Effector CD4-positive, alpha-beta T cell (primary cell): Measurements from ENCODE around the gene HLA-DRA.
"Not testable (repeated sequence)": the region's sequence is repeated elsewhere in the genome, so short reads cannot be mapped to it uniquely, and the experiment has no call there.

Experiments
- DNase-seq: peaks from one replicate; pipeline ENCODE4 v3.0.0-alpha.2; 2020

The HLA-DRA gene

DNA sequence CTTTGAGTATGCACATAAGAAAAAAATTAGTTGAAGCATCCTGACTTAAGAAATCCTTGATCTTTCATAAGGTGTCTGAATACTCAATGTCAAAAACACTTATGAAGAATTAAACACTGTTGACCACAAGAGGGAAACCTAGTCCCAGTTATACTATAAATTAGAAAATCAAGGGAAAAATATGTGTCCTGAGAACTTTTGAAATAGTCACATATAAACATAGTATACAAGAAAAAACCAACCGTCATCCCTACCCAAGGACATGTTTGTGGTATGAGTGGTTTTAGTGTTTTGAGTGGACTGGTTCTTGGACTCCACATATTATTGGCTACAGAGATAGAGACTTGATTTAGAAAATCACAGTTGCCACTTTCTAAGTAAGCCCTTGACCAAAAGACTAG, 7.6 kb upstream of the HLA-DRA start:
- DNase-seq = no peak

DNA sequence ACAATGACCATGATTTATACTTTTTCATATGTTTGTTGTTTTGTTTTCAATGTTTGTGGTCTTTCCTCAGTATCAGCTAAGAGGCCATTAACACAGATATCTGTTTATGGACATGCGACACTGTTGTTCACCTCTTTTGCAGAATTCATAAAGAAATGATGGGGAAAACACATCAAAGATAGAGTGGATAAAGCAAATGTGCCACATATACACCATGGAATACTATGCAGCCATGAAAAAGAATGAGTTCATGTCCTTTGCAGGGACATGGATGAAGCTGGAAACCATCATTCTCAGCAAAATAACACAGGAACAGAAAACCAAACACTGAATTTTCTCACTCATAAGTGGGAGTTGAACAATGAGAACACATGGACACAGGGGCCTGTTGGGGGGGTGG, 5.7 kb upstream of the HLA-DRA start:
- not testable (repeated sequence) for DNase-seq

DNA sequence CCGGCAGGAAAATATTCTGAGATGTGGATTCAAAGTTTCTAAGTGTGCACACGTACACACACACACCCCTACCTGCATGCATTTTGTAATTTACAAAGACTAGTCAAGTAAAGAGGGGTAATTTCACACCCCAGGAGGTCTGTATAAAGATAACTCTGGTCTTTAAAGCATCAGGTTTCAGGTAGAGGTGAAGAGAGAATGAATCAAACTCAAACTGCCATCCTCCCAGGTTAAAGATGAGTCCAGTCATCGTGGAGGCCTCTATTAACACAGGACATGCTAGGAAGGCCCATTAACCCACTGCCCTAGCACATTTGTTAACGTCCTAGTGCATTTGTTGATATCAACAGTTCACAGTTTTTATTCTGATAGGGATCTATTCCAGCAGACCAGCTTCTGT, 3.5 kb upstream of the HLA-DRA start:
- no peak for DNase-seq

DNA sequence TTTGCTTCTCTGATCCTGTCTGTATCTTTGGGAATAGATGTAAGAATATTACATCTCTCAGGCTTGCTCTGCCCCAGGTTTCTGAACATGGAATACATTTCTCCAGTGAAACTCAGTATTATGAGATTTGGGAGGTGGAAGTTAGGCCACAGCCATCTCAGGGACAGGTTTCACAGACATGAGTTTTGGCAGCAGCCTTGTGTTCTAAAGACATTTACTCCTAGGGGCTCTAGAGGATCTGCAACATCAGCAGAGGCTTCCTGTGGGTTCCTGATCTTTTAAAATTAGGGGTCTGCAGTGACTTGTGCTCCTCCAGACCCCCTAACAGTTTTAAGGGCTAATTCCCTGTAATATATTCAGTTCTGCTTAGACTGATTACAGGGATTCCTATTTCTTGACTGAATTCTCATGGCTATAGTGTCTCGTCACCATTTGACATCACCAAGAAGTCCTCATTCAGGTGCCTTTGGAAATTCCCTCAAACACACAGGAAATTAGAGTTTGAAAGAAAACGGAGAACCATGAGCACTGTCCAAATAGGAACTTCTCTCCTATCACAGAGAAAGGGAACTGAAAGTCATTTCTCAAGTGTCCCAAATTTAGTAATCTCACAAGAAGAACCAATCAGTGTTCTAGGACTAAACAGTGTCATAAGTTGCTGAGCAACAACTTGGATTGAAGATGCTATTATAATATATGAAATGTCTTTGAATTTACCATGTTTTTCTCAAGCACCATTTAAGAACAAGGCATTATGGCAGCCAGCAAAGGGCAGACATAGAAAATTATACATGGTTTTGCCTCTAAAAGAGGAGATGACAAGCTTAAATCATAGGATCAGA, 2.5 kb upstream of the HLA-DRA start:
- no peak for DNase-seq

DNA sequence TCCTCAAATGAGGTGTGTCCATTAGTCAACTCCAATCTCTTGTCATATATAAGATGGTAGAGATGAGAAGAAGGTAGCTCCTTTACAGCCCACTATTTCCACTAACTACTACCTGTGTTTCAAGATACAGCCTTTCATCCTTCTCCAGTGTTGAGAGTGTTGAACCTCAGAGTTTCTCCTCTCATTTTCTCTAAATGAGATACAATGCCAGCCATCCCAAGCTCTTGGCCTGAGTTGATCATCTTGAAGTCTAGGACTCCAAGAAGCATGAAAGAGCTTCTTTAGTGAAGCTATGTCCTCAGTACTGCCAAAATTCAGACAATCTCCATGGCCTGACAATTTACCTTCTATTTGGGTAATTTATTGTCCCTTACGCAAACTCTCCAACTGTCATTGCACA, 548 bp upstream of the HLA-DRA start:
- no peak for DNase-seq

DNA sequence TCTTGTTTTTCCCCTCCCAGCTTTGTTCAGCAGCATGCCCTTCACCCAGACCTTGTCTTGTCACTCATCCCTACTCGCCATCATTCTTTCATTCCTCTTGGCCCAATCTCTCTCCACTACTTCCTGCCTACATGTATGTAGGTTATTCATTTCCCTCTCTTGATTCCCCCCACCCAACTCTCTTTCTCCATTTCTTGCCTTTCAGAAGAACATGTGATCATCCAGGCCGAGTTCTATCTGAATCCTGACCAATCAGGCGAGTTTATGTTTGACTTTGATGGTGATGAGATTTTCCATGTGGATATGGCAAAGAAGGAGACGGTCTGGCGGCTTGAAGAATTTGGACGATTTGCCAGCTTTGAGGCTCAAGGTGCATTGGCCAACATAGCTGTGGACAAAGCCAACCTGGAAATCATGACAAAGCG, 2.6 kb downstream of the HLA-DRA start:
- DNase-seq = no peak

DNA sequence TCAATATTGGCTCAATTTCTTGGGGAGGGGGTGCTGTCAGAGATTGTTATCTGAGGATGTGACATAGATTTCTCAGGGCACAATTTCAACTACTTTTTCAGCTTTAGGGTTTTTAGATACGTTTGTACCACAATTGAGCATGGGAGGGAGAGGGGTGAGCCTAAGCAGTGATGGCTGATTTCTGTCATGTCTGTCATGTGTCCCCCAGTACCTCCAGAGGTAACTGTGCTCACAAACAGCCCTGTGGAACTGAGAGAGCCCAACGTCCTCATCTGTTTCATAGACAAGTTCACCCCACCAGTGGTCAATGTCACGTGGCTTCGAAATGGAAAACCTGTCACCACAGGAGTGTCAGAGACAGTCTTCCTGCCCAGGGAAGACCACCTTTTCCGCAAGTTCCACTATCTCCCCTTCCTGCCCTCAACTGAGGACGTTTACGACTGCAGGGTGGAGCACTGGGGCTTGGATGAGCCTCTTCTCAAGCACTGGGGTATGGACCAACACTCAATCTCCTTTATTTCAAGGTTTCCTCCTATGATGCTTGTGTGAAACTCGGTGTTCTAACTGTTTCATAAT, 3.4 kb downstream of the HLA-DRA start:
- DNase-seq = no peak

DNA sequence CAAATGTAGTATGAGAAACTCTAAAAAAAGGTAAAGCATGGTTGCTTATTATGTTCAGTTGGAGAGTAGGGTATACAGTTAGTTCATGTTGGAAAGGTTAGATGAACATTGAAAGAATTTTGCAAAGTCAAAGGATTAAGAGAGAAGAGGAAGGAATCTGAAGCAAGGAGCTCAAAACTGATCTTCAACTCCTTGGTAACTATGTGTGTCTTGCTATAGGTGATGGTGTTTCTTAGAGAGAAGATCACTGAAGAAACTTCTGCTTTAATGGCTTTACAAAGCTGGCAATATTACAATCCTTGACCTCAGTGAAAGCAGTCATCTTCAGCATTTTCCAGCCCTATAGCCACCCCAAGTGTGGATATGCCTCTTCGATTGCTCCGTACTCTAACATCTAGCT, 4.7 kb downstream of the HLA-DRA start:
- no peak for DNase-seq

DNA sequence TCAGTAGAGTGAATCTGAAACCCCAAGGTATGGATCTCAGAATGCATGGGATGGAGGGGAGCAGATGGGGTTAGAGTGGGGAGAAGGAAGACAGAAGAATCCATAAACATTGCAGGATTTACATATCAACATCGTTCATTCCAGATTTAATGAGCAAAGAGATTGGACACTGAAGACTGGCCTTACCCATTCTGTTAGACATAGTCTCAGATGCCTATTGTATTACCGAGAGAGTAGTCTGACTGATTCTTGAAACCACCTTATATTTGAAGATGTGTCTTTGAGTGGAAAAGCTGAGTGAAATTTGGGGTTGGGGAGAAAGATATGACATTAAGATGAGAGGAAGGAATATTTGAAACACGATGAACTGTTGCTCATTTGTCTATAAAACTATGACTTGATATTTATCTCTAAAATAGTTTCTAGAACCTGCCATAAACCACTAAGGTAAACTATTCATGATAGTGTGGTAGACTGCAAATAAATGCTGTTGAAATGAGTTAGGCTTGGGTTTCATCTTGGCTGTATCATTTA, 5.7 kb downstream of the HLA-DRA start:
- no peak for DNase-seq

DNA sequence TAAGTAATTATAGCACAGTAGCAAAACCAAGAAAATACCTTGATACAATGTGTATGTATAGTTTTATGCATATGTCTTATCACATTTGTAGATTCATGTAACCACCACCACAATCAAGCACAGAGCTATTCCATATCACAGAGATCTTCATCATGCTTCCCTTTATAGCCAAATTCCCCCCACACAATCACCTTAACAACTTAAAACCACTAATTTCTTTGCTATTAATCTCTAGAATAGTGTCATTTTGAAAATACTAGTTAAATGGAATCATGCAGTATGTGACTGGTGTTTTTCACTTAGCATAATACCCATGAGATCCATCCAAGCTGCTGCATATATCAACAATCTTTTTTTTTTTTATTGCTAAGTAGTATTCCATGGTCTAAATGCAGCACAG, 8.2 kb downstream of the HLA-DRA start:
- no peak for DNase-seq

DNA sequence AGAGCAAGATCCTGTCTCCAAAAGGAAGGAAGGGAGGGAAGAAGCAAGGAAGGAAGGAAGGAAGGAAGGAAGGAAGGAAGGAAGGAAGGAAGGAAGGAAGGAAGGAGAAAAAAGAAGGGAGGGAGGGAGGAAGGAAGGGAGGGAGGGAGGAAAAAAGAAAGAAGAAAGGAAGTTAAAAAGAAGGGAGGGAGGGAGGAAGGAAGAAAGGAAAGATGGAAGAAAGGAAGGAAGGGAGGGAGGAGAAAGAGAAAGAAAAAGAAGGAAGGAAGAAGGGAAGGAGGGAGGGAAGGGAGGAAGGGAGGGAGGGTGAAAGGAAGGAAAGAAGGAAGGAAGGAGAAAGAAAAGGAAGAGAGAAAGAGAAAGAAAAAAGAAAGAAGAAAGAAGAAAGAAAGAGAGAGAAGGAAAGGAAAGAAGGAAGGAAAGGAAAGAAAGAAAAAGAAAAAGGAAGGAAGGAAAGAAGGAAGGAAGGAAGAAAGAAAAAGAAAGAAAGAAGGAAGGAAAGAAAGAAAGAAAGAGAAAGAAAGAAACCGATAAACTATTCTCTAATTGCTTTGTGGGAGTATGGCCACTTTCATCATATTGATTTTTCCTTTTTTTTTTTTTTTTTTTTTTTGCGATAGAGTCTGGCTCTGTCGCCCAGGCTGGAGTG, 9.5 kb downstream of the HLA-DRA start:
- DNase-seq = no peak

DNA sequence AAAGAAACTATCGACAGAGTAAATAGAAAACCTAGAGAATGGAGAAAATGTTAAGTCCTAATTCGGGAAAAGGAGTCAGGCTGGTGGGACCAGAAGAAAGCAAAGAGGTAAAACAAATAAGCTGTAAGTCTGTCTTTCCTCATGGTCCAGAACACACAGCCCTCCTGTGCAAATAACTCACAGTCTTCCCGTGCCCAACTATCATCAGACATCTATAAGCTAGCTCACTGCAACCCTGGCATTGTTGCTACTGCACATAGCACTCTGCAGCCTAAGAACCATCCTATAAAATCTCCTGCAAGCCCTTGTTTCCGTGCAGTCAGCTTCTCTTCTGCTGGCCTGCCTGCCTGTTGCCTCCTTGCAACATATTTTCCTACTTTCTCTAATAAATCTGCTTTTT, 17.4 kb downstream of the HLA-DRA start:
- DNase-seq = no peak

DNA sequence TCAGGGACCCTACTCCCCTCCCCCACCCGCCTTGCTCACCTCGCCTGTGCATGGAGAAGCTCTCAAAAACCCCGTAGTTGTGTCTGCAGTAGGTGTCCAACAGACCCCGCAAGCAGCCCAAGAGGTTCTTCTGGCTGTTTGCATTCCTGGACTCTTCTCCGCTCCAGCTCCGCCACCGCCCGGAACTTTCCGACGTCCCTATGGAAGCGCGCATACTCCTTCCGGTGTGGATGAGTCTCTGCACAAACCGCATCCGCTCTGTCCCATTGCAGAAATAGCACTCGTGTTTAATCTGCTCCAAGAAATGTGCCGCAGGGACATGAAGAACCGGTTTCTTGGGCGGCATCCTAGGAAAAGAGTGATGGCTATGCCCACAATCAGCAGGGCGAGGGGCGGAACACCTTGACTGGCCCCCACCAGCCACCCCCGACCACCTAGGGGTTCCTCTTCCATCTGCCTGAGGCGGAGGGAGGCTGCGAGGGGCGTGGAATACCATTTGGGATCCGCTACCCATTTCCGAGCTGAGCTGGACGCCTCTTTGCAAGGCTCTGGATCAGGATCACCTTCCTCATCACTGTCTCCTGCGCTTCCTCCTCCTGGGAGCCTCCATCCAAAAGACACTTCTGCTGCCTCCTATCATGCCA, 20.2 kb downstream of the HLA-DRA start:
- DNase-seq = no peak

DNA sequence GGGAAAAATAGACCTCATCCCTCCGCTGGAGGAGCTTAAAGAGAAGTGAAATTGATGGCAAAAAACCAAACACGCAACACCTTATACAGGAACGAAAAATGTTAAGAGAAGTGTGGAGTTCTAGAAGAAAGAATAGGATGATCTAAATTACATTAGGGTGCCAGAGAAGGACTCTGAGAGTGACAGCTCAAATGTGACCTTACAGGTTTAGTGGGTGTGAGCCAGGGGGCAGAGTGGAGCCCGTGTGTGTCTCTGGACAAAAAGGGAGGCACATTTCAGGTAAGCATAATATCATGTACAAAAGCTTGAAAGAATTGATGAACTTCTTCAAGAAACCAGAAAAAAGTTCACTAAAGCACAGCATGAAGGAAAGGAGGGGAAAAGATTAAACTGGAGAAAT, 20.8 kb downstream of the HLA-DRA start:
- DNase-seq = no peak

DNA sequence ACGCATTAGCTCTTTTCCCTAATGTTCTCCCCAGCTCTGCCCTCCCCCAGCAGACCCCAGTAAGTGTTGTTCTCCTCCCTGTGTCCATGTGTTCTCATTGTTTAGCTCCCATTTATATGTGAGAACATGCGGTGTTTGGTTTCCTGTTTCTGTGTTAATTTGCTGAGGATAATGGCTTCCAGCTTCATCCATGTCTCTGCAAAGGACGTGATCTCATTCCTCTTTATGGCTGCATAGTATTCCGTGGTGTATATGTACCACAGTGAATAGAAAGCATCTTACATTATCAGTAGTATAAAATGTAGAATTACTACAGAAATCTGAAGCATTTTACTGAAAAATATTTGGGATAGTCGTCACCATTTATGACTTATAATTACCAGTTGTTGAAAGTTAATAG, 21.8 kb downstream of the HLA-DRA start:
- DNase-seq = no peak

DNA sequence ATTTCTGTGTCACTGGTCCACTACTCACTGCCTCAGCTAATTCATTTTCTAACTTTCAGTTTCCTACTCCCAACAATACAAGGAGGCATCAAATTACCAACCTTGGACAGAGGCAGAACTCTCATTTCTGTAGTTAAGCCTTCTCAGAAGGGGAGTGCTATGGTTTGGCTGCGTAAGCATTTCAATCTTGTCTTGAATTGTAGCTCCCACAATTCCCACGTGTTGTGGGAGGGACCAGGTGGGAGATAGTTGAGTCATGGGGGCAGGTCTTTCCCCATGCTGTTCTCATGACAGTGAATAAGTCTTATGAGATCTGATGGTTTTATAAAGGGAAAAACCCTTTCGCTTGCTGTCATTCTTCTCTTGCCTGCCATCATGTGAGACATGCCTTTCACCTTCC, 22.9 kb downstream of the HLA-DRA start:
- no peak for DNase-seq

DNA sequence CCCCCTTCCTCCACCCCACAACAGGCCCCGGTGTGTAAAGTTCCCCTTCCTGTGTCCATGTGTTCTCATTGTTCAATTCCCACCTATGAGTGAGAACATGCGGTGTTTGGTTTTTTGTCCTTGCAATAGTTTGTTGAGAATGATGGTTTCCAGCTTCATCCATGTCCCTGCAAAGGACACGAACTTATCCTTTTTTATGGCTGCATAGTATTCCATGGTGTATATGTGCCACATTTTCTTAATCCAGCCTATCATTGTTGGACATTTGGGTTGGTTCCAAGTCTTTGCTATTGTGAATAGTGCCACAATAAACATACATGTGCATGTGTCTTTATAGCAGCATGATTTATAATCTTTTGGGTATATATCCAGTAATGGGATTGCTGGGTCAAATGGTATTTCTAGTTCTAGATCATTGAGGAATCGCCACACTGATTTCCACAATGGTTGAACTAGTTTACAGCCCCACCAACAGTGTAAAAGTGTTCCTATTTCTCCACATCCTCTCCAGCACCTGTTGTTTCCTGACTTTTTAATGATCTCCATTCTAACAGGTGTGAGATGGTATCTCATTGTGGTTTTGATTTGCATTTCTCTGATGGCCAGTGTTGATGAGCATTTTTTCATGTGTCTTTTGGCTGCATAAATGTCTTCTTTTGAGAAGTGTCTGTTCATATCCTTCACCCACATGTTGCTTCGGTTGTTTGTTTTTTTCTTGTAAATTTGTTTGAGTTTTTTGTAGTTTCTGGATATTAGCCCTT, 28.2 kb downstream of the HLA-DRA start:
- DNase-seq = not testable (repeated sequence)

DNA sequence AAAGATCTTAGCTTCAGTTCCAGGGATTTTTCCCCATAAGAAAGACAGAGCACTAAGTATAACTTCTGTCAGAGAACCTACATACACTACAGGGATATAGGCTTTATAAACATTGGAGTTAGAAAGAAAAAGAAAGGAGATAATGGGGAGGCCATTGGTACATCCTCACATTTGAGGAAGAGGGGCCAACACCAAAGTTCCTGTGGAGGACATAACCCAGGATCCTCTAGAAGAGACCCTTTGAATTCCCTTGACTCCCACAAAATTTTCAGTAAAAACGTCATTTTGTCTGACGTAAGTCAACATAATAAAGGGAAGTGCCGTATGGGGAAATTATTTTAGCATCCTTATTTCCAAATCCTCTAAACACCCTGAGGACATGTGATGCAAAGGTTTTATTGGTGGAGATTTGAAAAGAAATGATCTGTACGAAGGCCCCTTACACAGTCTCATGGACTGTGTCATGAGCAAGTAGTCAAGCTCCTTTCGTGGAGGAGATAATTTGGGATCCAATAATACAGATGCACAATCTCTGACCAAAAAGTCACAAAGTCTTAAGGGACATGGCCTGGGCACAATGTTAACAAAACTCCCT, 33.2 kb downstream of the HLA-DRA start:
- DNase-seq = no peak

DNA sequence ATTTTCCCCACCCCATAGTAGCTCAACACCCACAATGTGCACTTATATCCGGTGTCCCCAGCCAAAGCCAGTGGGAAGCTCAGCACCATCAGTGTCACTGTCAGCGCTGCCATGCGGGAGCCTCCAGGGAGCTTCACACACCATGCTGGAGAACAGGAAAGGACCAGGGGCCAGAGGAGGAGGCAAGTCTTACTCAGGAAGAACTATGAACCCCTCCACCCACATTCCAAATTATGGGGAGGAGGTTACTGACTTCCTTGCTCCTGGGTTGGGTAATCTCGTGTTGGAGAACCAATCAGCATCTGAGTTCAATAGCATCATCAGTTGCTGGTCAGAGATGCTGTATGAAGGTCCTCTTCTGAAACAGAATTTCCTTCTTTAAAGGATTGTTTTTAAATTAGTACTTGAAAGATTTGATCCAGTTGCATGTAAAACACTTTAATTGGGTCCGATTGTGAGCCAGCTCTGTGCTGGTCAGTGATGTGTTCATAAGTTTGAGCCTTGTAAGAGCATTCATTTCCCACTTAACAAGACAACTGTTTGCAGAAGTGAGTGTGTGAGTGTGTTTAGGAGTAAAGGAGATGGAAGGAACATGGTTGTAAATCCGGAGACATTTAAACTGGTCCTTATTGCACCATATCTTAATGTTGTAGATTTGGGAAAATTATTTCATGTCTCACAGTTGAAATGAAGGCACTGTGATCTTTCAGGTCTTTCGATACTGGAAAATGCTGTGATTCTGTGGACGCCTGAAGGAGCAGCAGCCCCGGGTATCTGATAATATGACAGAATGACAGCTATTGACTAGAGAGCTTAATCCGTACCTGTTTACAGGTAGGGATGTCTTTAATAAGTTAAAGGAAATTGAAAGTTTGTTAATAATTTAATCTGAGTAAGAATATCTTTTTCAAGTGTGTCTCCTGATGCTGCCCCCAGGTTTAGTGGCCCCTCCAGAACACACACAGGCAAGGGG, 34.0 kb downstream of the HLA-DRA start:
- not testable (repeated sequence) for DNase-seq

DNA sequence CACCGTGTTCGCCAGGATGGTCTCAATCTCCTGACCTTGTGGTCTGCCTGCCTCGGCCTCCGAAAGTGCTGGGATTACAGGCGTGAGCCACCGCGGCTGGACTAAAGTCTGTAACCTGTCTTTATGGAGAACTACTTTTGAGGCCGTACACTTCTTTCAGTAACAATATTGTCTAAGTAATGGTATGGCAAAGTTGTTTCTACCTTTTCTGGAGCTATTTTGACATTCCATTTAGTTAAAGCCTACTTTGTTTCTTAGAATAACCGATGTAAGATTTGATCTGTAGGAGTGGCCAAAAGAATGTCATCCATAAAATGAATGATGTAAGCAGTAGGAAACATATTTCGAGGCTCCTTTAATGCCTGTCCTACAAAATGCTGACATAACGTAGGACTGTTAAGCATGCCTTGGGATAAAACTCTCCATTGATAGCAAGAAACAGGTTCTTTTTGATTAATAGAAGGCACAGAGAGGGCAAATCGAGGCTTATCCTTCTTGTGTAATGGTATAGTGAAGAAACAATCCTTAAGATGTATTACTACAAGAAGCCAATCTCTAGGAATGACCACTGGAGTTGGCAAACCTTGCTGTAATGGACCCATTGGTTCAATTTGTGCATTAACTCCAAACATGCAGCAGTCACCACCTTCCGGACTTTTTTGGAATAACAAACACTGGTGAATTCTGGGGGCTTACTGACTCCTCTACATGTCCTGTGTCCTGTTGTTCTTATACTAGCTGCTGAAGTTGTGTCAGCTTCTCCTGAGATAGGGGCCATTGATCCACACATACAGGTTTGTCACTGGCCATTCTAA, 35.9 kb downstream of the HLA-DRA start:
- DNase-seq = no peak
